Measurements from ENCODE around the gene GLIPR2. TPM values are rescaled to one million over a fixed set of nuclear protein-coding genes. Genes with fewer than 3 reads are reported as not detected.
A peak's percentile ranks its signal among the peaks of the same experiment; 100 is the strongest.

GLIPR2 gene
- total RNA-seq, 4 donors from 2014 or later: 52.8 to 76.8 (median 59.8) TPM

DNA sequence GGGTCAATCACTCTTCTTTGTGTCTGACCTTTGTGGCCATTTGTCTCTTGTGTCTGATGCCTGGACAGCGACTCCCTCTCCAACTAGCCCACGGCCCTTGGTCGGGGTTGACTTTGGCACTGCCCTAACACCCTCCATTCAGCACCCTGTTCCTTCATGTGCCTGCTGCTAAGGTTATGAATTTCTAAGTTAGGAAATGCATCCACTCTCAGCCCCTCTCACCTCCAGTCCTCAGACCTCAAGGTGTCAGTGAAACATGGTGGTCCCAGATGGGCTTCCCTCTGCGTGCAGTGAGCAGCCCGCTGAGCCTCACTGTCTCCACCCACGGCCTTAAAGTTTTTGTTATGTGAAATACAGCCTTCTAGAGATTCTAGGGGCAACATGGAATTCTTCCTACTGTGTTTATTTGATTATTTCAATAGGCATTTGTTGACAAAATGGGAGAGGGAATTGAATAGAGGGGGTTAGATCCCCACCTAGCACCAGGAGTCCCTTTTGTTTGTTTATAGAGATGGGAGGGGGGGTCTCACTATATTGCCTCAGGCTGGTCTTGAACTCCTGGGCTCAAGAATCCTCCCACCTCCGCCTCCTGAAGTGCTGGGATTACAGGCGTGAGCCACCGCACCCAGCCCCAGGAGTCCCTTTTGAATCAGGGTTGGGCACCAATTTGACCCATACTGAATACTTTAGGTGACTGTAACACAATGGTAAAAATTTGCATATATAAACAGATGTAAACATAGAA lies 1.6 kb upstream of the GLIPR2 start:
- H3K9me3 ChIP-seq: no peaks in the 10 kb centered on the region

DNA sequence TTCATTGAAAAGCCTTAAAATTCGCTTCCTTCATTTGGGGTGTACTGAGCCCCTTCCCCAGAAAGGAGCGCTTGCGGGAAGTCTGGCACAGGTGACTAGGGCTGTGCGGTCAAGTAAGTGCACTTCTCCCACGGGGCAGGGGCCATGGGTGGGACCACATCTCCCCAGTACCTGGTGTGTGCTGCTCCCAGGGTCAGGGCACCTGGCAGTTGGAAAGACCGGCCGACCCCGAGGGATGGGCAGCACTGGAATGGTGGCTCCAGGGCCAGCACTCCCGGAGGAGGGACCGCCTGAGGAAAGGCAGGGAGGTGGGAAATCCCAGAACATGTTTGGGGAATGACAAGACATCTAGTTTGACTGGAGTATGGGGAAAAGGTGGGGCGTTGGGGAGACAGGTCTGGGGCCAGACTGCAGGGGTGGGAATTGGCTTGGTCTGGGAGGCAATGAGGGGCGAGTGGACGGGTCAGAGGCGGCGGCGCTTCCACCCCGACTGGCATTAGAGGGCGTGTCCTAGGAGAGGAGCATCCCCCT lies 727 bp upstream of the GLIPR2 start:
- Histone ChIP-seq H3K27me3 (no peaks in the 10 kb centered on the region), H3K27ac (peak overlapping the region in 3 of 4 donors; percentile 91 to 94 (median 92)), H3K4me3 (peak overlapping the region; percentile 74 to 94), H3K9me3 (no peaks in the 10 kb centered on the region), H3K4me1 (peaks cover 0 to 48% (median 26%) of the 10 kb centered on the region in 3 donors), H3K36me3 (no peaks in the 10 kb centered on the region)
- no peak for TF ChIP-seq CTCF (IDR thresholded peaks at IDR 0.05)
- no peak for TF ChIP-seq POLR2AphosphoS5 (IDR thresholded peaks at IDR 0.05)
- no peak for TF ChIP-seq EP300 (IDR thresholded peaks at IDR 0.05)
- TF ChIP-seq POLR2A (IDR thresholded peaks at IDR 0.05): no peak
- WGBS, 2 donors (ENCODE audit: low coverage in 1 of 2): 10% methylated on average over 11 of the region's 18 CpGs; no CpG with 5 or more reads in 1 of the 2 donors
- no peak for ATAC-seq

More for the DNA sequence above, 1.6 kb upstream of the GLIPR2 start:
- Histone ChIP-seq H3K36me3 (no peaks in the 10 kb centered on the region), H3K27ac (no peak overlapping the region), H3K4me1 (peaks cover 0 to 39% (median 17%) of the 10 kb centered on the region in 3 donors), H3K27me3 (no peaks in the 10 kb centered on the region), H3K4me3 (no peak overlapping the region)
- no peak for ATAC-seq
- WGBS, 2 donors (ENCODE audit: low coverage in 1 of 2): 91 to 94% methylated on average over 3 to 9 of the region's 9 CpGs
- no peak for TF ChIP-seq POLR2A (IDR thresholded peaks at IDR 0.05)
- TF ChIP-seq EP300 (IDR thresholded peaks at IDR 0.05): no peak
- TF ChIP-seq CTCF (IDR thresholded peaks at IDR 0.05): no peak

- peak; percentile 15 for ATAC-seq
- 0 to 1% methylated on average over 1 to 10 of the region's 40 CpGs for WGBS, 2 donors (ENCODE audit: low coverage in 1 of 2)
- Histone ChIP-seq H3K36me3 (no peaks in the 10 kb centered on the region), H3K4me1 (peaks cover 0 to 60% (median 37%) of the 10 kb centered on the region in 3 donors), H3K4me3 (peak overlapping the region; percentile 74 to 94), H3K27me3 (no peaks in the 10 kb centered on the region), H3K27ac (peak overlapping the region; percentile 70 to 94 (median 92)), H3K9me3 (no peaks in the 10 kb centered on the region)
- TF ChIP-seq POLR2AphosphoS5 (IDR thresholded peaks at IDR 0.05) (no peak), CTCF (IDR thresholded peaks at IDR 0.05) (no peak), EP300 (IDR thresholded peaks at IDR 0.05) (no peak), POLR2A (IDR thresholded peaks at IDR 0.05) (no peak)
Measured at GRCh38 chr9:36136894-36137391, 410 bp downstream of the GLIPR2 start.

DNA sequence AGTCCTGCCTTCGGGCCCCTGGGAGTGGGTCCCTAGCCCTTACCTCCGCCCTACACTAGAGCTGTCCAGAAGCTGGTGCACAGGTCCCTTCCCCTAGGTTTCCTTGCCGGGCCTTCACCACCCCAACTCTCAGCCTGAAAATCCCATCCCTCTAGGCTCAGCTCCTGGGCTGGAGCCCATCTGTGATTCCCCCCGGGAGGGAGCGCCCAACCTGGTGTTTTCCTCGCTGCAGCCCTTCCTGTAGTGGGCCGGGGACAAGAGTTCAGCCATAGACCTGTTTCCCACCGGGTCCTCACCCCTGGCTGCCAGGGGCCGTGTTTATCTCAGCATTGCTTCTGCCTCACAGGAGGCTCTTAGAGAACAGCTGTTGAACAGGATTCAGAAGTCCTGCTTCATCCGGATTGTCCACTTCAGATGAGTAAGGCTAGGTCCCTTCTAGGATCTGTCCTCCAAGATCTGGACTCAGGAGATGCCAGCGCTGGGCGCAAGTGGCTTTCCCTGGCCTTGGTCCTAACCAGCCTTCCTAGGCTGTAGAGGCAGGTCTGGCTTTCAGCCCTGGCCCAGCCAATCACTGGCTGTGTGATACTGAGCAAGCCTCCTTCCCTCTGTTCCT lies 965 bp downstream of the GLIPR2 start:
- no peaks in the 10 kb centered on the region for H3K36me3 ChIP-seq
- no peaks in the 10 kb centered on the region for H3K27me3 ChIP-seq
- peak overlapping the region; percentile 74 to 94 for H3K4me3 ChIP-seq
- no peaks in the 10 kb centered on the region for H3K9me3 ChIP-seq
- peak; percentile 2 for ATAC-seq
- peak overlapping the region; percentile 70 to 94 (median 92) for H3K27ac ChIP-seq
- TF ChIP-seq POLR2AphosphoS5 (IDR thresholded peaks at IDR 0.05): no peak
- H3K4me1 ChIP-seq: peaks cover 2 to 65% (median 43%) of the 10 kb centered on the region in 3 donors
- 0 to 4% methylated on average over 1 to 4 of the region's 12 CpGs for WGBS, 2 donors (ENCODE audit: low coverage in 1 of 2)

- no peak for ATAC-seq
- no peak for TF ChIP-seq EP300 (IDR thresholded peaks at IDR 0.05)
- TF ChIP-seq POLR2AphosphoS5 (IDR thresholded peaks at IDR 0.05): no peak
- TF ChIP-seq CTCF (IDR thresholded peaks at IDR 0.05): no peak
- TF ChIP-seq POLR2A (IDR thresholded peaks at IDR 0.05): no peak
- peak overlapping the region in 2 of 4 donors; percentile 92 to 94 for H3K27ac ChIP-seq
- H3K4me3 ChIP-seq: peak overlapping the region in 1 of 2 donors; percentile 94
- WGBS, 2 donors (ENCODE audit: low coverage in 1 of 2): 80 to 82% methylated on average over 4 to 5 of the region's 10 CpGs
- H3K27me3 ChIP-seq: no peaks in the 10 kb centered on the region
- no peaks in the 10 kb centered on the region for H3K9me3 ChIP-seq
- peaks cover 3 to 75% (median 53%) of the 10 kb centered on the region in 3 donors for H3K4me1 ChIP-seq
- no peaks in the 10 kb centered on the region for H3K36me3 ChIP-seq
Measured at GRCh38 chr9:36138496-36138895, 2.0 kb downstream of the GLIPR2 start.
